CD4-positive, alpha-beta T cell treated with Interferon alpha-2 for 1 hour (primary cell): ENCODE results near the gene SPEM2.
"Not testable (repeated sequence)": the region's sequence is repeated elsewhere in the genome, so short reads cannot be mapped to it uniquely, and the experiment has no call there.

ENCODE experiments used
- DNase-seq, 2 donors: peaks; one replicate each; pipeline ENCODE4 v3.0.0-alpha.2; 2020 to 2022

SPEM2 gene

GRCh38 chr17:7443499-7444485 lies 18.4 kb downstream of the SPEM2 start:
- no peak for DNase-seq

GRCh38 chr17:7444682-7445618 lies 19.5 kb downstream of the SPEM2 start, which contains the start of gene CHRNB1:
CHRNB1 (plus strand) TSS chr17:7445061; CDS start chr17:7445128, 67 bp downstream.
- DNase-seq = peak in 1 of 2 donors; percentile 45

- peak; percentile 32 to 45 for DNase-seq
These were observed 20.2 kb downstream of the SPEM2 start for GRCh38 chr17:7445619-7445968.

GRCh38 chr17:7448461-7448860 lies 23.0 kb downstream of the SPEM2 start:
- DNase-seq = no peak

- no peak for DNase-seq
These were observed 34.6 kb downstream of the SPEM2 start for GRCh38 chr17:7459961-7460545.

- no peak for DNase-seq
These were observed 35.6 kb downstream of the SPEM2 start for GRCh38 chr17:7460850-7461660.

DNA sequence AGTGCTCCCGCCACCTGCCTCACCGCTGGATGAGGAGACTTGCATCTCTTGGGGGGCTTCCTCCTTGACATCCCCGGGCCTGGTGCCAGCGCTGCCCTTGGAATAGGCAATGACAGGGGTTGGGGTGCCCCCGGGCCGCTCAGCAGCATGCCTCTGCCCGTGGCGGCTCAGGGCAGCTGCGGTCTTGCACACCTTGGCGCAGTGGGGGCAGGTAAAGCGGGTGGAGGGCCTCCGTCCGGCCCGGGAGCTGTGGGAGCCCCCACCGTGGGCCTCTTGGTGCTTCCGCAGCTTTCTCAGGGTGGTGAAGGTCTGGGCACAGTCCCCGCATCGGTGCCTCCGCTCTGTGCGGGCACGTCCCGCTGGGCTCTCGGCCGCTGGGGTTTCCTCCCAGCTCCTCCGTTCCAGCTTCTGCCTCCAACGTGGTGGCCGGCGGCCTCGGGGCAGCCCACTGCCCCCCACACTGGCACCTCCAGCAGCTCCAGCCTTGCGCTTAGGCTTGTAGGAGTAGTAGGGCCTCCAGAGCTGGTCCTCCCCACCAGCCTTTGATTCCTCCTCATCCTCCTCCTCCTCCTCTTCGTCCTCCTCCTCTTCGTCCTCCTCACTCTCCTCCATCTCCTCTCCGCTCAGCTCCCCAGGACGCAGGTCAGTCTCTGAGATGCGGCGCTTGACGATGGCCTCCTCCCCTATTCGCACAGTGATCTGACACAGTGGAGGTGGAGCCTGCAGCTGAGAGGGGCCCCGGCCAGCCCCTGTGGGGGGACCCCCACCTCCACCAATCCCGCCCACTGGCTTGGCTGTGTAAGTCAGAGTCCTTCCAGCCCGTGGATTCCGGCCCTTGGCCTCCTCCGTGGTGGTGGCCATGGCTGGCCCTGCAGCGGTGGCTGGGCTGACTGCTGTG lies 37.3 kb downstream of the SPEM2 start:
- DNase-seq = no peak

DNA sequence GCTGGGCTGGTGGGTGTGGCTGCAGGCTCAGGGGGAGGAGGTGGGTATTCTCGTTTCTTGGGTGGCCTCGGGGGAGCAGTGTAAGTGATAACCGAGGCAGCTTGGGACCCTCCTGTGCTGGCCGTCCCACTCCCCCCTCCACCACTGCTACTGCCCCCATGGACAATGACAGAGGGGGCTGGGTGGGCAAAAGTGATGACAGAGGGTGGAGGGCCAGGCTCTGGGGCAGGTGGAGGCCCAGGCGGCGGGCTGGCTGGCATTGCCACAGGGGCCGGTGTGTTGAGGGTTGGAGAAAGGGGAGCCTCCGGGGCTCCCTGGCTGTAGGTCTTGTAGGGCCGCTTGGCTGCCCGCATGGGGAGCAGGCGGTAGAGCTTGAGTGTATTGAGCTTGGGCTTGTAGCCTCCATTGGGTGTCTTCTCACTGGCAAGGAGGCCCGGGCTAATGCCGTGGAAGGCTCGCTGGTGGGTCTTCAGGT lies 38.0 kb downstream of the SPEM2 start:
- no peak for DNase-seq

- no peak for DNase-seq
These were observed 38.7 kb downstream of the SPEM2 start for GRCh38 chr17:7464081-7464480.

DNA sequence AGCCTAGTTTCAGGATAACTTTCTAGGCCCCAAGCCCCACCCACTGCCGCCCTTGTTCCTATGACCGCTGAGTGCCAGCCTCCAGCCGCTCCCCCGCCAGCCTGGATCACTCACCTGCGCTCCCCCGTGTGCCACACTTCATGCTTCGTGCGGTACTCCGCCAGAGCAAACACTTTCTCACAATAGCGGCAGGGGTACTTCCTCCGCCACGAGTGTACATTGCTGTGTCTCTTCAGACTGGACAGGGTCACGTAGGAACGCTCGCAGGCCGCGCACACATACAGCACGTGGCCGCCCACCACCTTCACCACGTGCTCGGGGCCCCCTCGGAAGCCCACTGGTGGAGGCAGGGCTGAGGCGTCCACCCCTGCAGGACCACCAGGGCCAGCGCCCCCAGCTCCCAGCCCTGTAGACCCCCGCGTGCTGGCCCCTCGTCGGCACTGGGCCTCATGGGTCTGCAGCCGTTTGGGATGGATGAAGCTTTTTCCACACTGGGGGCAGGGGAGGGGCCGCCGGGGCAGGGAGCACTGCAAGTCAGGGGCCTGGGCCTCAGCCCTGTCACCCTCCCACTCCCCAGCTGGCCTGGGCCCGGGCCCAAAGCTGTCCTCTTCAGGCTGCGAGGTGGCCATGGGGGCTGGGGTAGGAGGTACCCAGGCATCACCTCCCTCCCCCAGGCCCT lies 40.3 kb downstream of the SPEM2 start:
- DNase-seq = no peak

DNA sequence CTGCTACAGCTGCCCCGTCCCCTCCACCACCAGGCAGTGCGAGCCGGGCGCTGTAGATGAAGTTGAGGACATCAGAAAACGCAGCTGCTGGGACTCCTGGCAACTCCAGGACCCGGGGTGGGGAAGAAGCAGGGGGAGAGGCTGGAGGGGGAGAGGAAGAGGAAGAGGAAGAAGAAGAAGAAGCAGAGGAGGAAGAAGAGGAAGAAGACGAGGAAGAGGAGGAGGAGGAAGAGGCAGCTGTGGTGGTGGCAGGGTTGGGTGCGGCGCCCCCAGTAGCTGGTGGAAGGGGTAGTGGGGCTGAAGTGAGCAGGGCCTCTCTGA lies 40.9 kb downstream of the SPEM2 start:
- no peak for DNase-seq

GRCh38 chr17:7466639-7467341 lies 41.4 kb downstream of the SPEM2 start:
- peak in 1 of 2 donors; percentile 46 for DNase-seq

GRCh38 chr17:7467498-7467897 lies 42.1 kb downstream of the SPEM2 start:
- DNase-seq = no peak

DNA sequence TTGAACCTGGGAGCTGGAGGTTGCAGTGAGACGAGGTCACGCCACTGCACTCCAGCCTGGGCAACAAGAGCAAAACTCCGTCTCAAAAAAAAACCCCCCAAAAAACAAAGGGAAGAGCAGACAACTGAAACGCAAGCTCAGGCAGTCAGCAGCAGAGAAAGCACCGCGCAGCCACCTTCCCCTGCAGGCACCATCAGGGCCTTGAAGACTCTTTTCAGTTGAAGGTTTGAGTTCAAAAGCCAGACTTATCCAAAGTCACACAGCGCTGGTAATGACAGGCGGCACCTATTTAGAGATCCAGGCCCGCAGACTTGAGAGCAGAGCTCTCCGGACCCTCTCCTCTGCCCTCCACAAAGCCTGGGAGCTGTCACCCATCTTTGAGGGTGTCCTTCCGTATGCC lies 42.9 kb downstream of the SPEM2 start:
- no peak for DNase-seq

DNA sequence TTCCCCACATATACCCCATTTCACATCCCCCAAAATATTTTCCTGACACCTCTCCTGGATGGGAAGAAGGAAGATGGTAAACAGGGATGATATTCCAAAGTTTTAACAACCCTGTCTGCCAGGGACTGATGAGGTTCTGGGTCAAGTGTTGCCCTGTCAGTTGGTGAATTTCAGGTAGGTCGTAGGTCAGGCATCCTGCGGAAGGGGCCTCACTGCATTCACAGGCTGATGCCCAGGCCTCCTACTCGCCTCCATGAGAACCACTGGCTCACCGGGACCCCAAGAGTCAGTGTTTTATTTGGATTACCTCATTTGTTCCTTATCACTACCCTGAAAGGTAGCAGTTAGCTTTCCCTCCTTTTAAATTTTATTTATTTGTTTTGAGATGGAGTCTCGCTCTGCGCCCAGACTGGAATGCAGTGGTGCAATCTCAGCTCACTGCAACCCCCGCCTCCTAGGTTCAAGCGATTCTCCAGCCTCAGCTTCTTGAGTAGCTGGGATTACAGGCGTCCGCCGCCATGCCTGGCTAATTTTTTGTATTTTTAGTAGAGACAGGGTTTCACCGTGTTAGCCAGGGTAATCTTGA lies 43.5 kb downstream of the SPEM2 start:
- DNase-seq = no peak

- DNase-seq = not testable (repeated sequence)
These were observed 44.4 kb downstream of the SPEM2 start for GRCh38 chr17:7469843-7470242.

DNA sequence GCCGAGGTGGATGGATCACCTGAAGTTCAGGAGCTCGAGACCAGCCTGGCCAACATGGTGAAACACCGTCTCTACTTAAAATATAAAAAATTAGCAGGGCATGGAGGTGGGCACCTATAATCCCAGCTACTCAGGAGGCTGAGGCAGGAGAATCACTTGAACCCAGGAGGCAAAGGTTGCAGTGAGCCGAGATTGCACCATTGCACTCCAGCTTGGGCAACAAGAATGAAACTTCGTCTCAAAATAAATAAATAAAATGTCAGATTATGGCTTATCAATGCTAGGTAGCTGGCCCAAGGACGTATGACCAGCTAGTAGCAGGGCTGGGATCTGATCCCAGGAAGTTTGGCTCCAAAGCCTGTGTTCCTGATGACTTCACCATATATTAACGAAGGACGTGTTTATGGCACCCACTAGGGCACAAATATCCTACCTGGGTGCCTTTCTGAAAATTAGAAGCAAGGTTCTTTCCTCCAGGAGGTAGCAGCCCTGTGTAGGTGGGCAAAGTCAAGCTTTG lies 45.1 kb downstream of the SPEM2 start:
- not testable (repeated sequence) for DNase-seq

- DNase-seq = no peak
These were observed 46.3 kb downstream of the SPEM2 start for GRCh38 chr17:7471729-7472128.

- not testable (repeated sequence) for DNase-seq
These were observed 49.4 kb downstream of the SPEM2 start for GRCh38 chr17:7474767-7475166.
